OCI-LY3 (cell line): ENCODE data around the gene ADAMTS10.

Experiments used
- H2AFZ ChIP-seq: fragments of 200-600, 300-600 bp; shearing (Covaris generic); 2 replicates; pipeline ENCODE4 v1.6.0; 2014; ENCODE audit warnings: antibody characterized with exemption, low read depth, low read length
- H3K27ac ChIP-seq: fragments of 200-600, 300-600 bp; sonication (generic); 2 replicates; pipeline ENCODE4 v1.5.1; 2014; ENCODE audit warnings: mild to moderate bottlenecking, low read length, moderate library complexity, mixed read lengths
- H3K27me3 ChIP-seq: fragments of 200-600, 300-600 bp; sonication (generic); 2 replicates; pipeline ENCODE4 v1.6.1; 2014; ENCODE audit warnings: low read depth, low read length, mixed read lengths
- H3K36me3 ChIP-seq: fragments of 200-600, 300-600 bp; sonication (generic); replicated peaks from 2 replicates; pipeline ENCODE3; 2014; ENCODE audit warnings: low read depth, low read length, mixed read lengths
- H3K4me1 ChIP-seq: fragments of 300-600, 200-600 bp; sonication (generic); 2 replicates; pipeline ENCODE4 v1.6.1; 2014; ENCODE audit warnings: low read length, mixed read lengths
- H3K4me2 ChIP-seq: fragments of 200-600, 300-600 bp; sonication (generic); 2 replicates; pipeline ENCODE4 v1.6.1; 2014; ENCODE audit warnings: low read length, mixed read lengths
- H3K4me3 ChIP-seq: fragments of 300-600, 200-600 bp; sonication (generic); 2 replicates; pipeline ENCODE4 v1.5.1; 2014; ENCODE audit warnings: antibody characterized with exemption, mild to moderate bottlenecking, low read length, moderate library complexity
- H3K79me2 ChIP-seq: fragments of 300-600, 200-600 bp; shearing (Covaris generic); 2 replicates; pipeline ENCODE4 v1.6.1; 2014; ENCODE audit warnings: mild to moderate bottlenecking, low read length, mixed read lengths
- H3K9ac ChIP-seq: fragments of 300-600, 200-600 bp; shearing (Covaris generic); 2 replicates; pipeline ENCODE4 v1.6.0; 2014; ENCODE audit warnings: mild to moderate bottlenecking, low read length, moderate library complexity
- H3K9me3 ChIP-seq: fragments of 200-600, 300-600 bp; shearing (Covaris generic); 2 replicates; pipeline ENCODE4 v1.6.1; 2014; ENCODE audit warnings: low read length, mixed read lengths; ENCODE audit not compliant: insufficient read depth
- H4K20me1 ChIP-seq: fragments of 200-600, 300-600 bp; sonication (generic); 2 replicates; pipeline ENCODE4 v1.6.1; 2016; ENCODE audit warnings: low read length, mixed read lengths; ENCODE audit not compliant: insufficient read depth
- EZH2phosphoT487 ChIP-seq: fragments of 200-600 bp; shearing (Covaris generic); IDR thresholded peaks from 2 replicates; pipeline ENCODE4 v1.6.1; 2018; ENCODE audit warnings: antibody characterized with exemption, mixed run types, low read depth
- TF ChIP-seq, protein P1 (sequence below): fragments of 200-600, 300-600 bp; sonication (generic); IDR thresholded peaks from 2 replicates; pipeline ENCODE4 v1.5.1; 2014; ENCODE audit warnings: antibody characterized with exemption, low read length, low read depth

ADAMTS10 gene

DNA sequence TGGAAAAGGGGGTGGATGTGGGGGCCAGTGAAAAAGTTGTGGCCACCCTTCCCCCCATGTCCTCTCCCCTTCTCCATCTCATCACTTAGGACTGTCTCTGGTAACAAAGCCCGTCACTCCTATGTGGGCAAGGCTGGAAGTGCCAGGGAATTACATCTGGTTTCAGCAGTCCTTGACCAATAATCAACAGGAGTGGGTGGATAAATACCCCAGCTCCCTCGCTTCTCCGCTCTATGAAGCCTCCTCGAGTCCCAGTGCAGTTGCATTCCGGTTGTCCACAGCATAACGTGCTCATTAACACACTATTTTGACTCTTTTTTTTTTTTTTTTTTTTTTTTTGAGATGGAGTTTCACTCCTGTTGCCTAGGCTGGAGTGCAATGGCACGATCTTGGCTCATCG lies 64.8 kb downstream of the ADAMTS10 start:
- H4K20me1 ChIP-seq = no peaks in the 10 kb centered on the region
- H3K9me3 ChIP-seq = no peaks in the 10 kb centered on the region
- no peak overlapping the region for H3K27ac ChIP-seq
- no peak overlapping the region for H3K4me3 ChIP-seq
- H3K27me3 ChIP-seq = no peaks in the 10 kb centered on the region
- TF ChIP-seq EZH2phosphoT487 = no peak
- TF ChIP-seq, protein P1, sequence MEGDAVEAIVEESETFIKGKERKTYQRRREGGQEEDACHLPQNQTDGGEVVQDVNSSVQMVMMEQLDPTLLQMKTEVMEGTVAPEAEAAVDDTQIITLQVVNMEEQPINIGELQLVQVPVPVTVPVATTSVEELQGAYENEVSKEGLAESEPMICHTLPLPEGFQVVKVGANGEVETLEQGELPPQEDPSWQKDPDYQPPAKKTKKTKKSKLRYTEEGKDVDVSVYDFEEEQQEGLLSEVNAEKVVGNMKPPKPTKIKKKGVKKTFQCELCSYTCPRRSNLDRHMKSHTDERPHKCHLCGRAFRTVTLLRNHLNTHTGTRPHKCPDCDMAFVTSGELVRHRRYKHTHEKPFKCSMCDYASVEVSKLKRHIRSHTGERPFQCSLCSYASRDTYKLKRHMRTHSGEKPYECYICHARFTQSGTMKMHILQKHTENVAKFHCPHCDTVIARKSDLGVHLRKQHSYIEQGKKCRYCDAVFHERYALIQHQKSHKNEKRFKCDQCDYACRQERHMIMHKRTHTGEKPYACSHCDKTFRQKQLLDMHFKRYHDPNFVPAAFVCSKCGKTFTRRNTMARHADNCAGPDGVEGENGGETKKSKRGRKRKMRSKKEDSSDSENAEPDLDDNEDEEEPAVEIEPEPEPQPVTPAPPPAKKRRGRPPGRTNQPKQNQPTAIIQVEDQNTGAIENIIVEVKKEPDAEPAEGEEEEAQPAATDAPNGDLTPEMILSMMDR = no peak
- no peak overlapping the region for H3K4me2 ChIP-seq
- no peaks in the 10 kb centered on the region for H3K79me2 ChIP-seq
- H3K36me3 ChIP-seq = no peaks in the 10 kb centered on the region
- H3K4me1 ChIP-seq = no peaks in the 10 kb centered on the region
- H2AFZ ChIP-seq = no peak overlapping the region
- H3K9ac ChIP-seq = no peak overlapping the region

DNA sequence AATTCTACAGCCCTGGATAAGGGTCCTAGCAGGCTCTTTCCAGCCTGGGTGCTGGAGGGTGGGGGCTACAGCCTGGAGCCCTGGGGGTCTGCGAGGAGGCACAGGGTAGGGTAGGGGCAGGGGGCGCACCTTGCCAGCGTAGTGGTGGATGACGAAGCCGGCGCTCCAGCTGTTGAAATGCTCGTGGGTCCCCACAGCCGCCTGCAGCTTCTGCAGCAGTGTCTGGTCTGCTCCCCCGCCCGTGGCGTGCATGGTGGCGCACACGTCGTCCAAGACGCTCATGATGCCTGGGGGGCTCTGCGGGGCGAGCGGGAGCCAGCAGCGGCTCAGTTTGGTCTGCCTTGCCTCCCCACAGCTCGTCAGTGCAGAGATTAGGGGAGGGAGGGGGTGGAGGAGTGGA lies 66.3 kb downstream of the ADAMTS10 start:
- Histone ChIP-seq H3K27ac (no peak overlapping the region), H3K9ac (no peak overlapping the region), H3K4me3 (no peak overlapping the region), H3K4me1 (no peaks in the 10 kb centered on the region), H2AFZ (no peak overlapping the region), H3K79me2 (no peaks in the 10 kb centered on the region), H4K20me1 (no peaks in the 10 kb centered on the region), H3K4me2 (no peak overlapping the region), H3K9me3 (no peaks in the 10 kb centered on the region), H3K36me3 (no peaks in the 10 kb centered on the region), H3K27me3 (no peaks in the 10 kb centered on the region)
- TF ChIP-seq, protein P1 = no peak
- no peak for TF ChIP-seq EZH2phosphoT487

DNA sequence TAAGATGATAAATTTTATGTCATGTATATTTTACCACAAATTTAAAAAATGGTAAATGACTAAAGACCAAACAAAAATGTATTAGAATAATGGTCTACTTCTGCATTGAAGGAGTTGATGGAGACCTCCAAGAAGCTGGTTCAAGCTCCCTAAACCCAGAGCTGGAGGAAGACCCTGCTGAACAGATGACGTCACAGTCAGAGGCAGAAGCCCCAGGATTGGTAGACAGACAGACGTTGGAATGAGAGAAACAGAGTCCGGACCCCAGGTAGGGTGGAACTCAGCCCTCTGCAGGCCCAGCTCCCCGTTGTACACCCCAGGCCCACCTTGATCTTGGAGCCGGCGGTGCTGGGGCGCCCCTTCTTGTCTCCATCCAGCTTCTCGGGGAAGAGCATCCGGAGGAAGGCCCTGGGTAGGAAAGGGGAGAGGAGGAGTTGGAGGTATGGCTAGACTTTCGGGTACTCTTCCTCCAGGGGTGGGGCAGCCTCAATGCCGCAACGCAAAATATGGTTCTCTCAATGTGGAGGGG lies 70.8 kb downstream of the ADAMTS10 start:
- Histone ChIP-seq H2AFZ (no peak overlapping the region), H3K36me3 (no peaks in the 10 kb centered on the region), H3K27ac (no peak overlapping the region), H3K4me3 (no peak overlapping the region), H3K9ac (no peak overlapping the region), H3K4me2 (no peak overlapping the region), H4K20me1 (no peaks in the 10 kb centered on the region), H3K4me1 (no peaks in the 10 kb centered on the region), H3K27me3 (no peaks in the 10 kb centered on the region), H3K9me3 (no peaks in the 10 kb centered on the region), H3K79me2 (no peaks in the 10 kb centered on the region)
- no peak for TF ChIP-seq EZH2phosphoT487
- TF ChIP-seq, protein P1 = no peak

DNA sequence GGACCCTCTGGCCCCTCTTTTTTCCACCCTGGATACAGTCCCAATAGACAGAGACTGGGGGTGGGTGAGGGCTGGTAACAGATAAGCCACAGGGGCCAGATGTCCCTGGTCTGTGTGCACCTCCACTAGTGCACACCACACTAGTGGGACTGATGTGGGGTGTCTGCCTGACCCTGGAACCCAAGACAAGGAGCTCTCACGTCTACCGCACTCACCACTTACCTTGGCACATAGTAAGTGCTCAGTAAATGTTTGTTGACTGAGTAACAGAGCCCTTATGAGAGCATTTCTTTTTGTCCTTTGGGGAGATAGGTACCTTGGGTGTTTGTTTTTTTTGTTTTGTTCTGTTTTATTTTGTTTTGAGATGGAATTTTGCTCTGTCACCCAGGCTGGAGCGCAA lies 73.4 kb downstream of the ADAMTS10 start:
- H2AFZ ChIP-seq = no peak overlapping the region
- H3K27ac ChIP-seq = no peak overlapping the region
- no peak overlapping the region for H3K9ac ChIP-seq
- TF ChIP-seq, protein P1 = no peak
- TF ChIP-seq EZH2phosphoT487 = no peak
- no peaks in the 10 kb centered on the region for H3K79me2 ChIP-seq
- H3K4me1 ChIP-seq = no peaks in the 10 kb centered on the region
- no peaks in the 10 kb centered on the region for H3K9me3 ChIP-seq
- H3K4me3 ChIP-seq = no peak overlapping the region
- no peaks in the 10 kb centered on the region for H3K36me3 ChIP-seq
- no peak overlapping the region for H3K4me2 ChIP-seq
- H4K20me1 ChIP-seq = no peaks in the 10 kb centered on the region
- H3K27me3 ChIP-seq = no peaks in the 10 kb centered on the region
